CD4-positive, alpha-beta T cell treated with Interleukin-17A for 4 hours (primary cell): ENCODE results near the gene ITPA.
"Not testable (repeated sequence)": the region's sequence is repeated elsewhere in the genome, so short reads cannot be mapped to it uniquely, and the experiment has no call there.

Experiments
- DNase-seq: peaks from one replicate; pipeline ENCODE4 v3.0.0-alpha.2; 2020; ENCODE audit warnings: mixed read lengths

Gene ITPA

GRCh38 chr20:3173610-3174441 is 35.5 kb upstream of the ITPA start:
- peak; percentile 97 for DNase-seq

GRCh38 chr20:3174442-3175261 is 34.6 kb upstream of the ITPA start:
- no peak for DNase-seq

GRCh38 chr20:3175270-3175669 is 34.0 kb upstream of the ITPA start:
- no peak for DNase-seq

- DNase-seq = no peak
Measured at GRCh38 chr20:3177746-3178485, 31.4 kb upstream of the ITPA start.

GRCh38 chr20:3180319-3180718 is 29.0 kb upstream of the ITPA start:
- no peak for DNase-seq

- no peak for DNase-seq
Measured at GRCh38 chr20:3181270-3181669, 28.0 kb upstream of the ITPA start.

GRCh38 chr20:3182429-3182828 is 26.9 kb upstream of the ITPA start:
- not testable (repeated sequence) for DNase-seq

- no peak for DNase-seq
Measured at GRCh38 chr20:3183896-3184612, 25.2 kb upstream of the ITPA start.

GRCh38 chr20:3187861-3188260 is 21.4 kb upstream of the ITPA start:
- not testable (repeated sequence) for DNase-seq

GRCh38 chr20:3188823-3189413 is 20.4 kb upstream of the ITPA start:
- no peak for DNase-seq

GRCh38 chr20:3189561-3190131 is 19.7 kb upstream of the ITPA start:
- DNase-seq = no peak

- DNase-seq = no peak
Measured at GRCh38 chr20:3190681-3191111, 18.6 kb upstream of the ITPA start.

- no peak for DNase-seq
Measured at GRCh38 chr20:3192226-3193015, 16.9 kb upstream of the ITPA start.

GRCh38 chr20:3193806-3194616 is 15.3 kb upstream of the ITPA start:
- DNase-seq = no peak

- no peak for DNase-seq
Measured at GRCh38 chr20:3194617-3195280, 14.5 kb upstream of the ITPA start.

GRCh38 chr20:3195590-3196237 is 13.6 kb upstream of the ITPA start:
- no peak for DNase-seq

- no peak for DNase-seq
Measured at GRCh38 chr20:3199206-3199605, 10.1 kb upstream of the ITPA start.

GRCh38 chr20:3199976-3200755 is 9.1 kb upstream of the ITPA start:
- DNase-seq = no peak
